Heart left ventricle (tissue), 13 donors: ENCODE results near the gene DNAJB6.

Source experiments
- CTCF ChIP-seq, 12 donors: fragments of 200-600 bp; sonication (generic) in 4 of 12; IDR thresholded peaks; one replicate each; pipeline versions ENCODE4 v1.5.0 to v1.8.0; 2018 to 2022; ENCODE audit warnings: antibody characterized with exemption in 12 of 12, mild to moderate bottlenecking in 5 of 12
- POLR2A ChIP-seq, 2 donors: fragments of 450-650 bp; IDR thresholded peaks; one replicate each; pipeline ENCODE4 v1.6.1; 2017; ENCODE audit warnings: antibody characterized with exemption in 2 of 2, mild to moderate bottlenecking in 2 of 2, moderate library complexity in 2 of 2
- donor health status: ischemic (EF 13 %, LVEDD 7.1; RV severe dilation, severe dysfunction).
- donor health status: DM: no; HTN: yes; CAD: no.
- donor health status: DM: no; HTN: no; CAD: no.
- donor health status: ischemic (EF 25% LVEDD 6.9; RV normal size, moderate dysfunction).
- donor health status: ischemic (EF 25% LVEDD 5.7; RV mildly dilated, moderate dysfunction).
- donor health status: ischemic (EF 35%, LVEDD 5.7; RV mildly dilated, moderate dysfunction).
- donor health status: nonischemic (EF 11% LVEDD 7.7; RV severe dilation, severe dysfunction).
- donor health status: DM: yes; HTN: yes; CAD: no.
- donor health status: PGD.
- donor health status: ischemic (EF 29% LVEDD 5.4; RV normal size, mild dysfunction).
- donor health status: nonischemic (EF 23%, LVEDD 6.1; RV moderate dilation, normal function).

- TF ChIP-seq CTCF (IDR thresholded peaks at IDR 0.05) (no peak), POLR2A (IDR thresholded peaks at IDR 0.05) (no peak)
Measured at GRCh38 chr7:157440346-157441022, 103.7 kb downstream of the DNAJB6 start.
